Upper lobe of left lung (tissue), 6 donors: ENCODE results near the gene GON4L. TPM values are rescaled to one million over a fixed set of nuclear protein-coding genes. Genes with fewer than 3 reads are reported as not detected.
"Not testable (repeated sequence)": the region's sequence is repeated elsewhere in the genome, so short reads cannot be mapped to it uniquely, and the experiment has no call there.

Experiments used
- ATAC-seq, 2 donors: fragments of 200-7000 bp; cut with Tn5 transposase; one replicate each; pipeline ENCODE4 v1.9.1; 2022; ENCODE audit warnings: mild to moderate bottlenecking in 2 of 2, moderate library complexity in 2 of 2; ENCODE audit not compliant: low FRiP score in 2 of 2
- DNase-seq, 2 donors: peaks; one replicate each; pipeline ENCODE4 v3.0.0-alpha.2; 2019 to 2020
- H3K27ac ChIP-seq, 4 donors: fragments of 200-600 bp; sonication (generic); one replicate each; pipeline ENCODE4 v1.5.1; 2016 to 2019
- H3K27me3 ChIP-seq, 4 donors: fragments of 200-600 bp; sonication (generic); one replicate each; pipeline ENCODE4 v1.5.1; 2017 to 2019
- H3K36me3 ChIP-seq, 4 donors: fragments of 200-600 bp; sonication (generic); one replicate each; pipeline ENCODE4 v1.5.1; 2016 to 2019
- H3K4me1 ChIP-seq, 4 donors: fragments of 200-600 bp; sonication (generic); one replicate each; pipeline ENCODE4 v1.5.1; 2018 to 2019
- H3K4me3 ChIP-seq, 4 donors: fragments of 200-600 bp; sonication (generic); one replicate each; pipeline ENCODE4 v1.5.1; 2017 to 2019; ENCODE audit warnings: mild to moderate bottlenecking in 2 of 4, moderate library complexity in 1 of 4
- H3K9me3 ChIP-seq, 4 donors: fragments of 200-600 bp; sonication (generic); one replicate each; pipeline ENCODE4 v1.5.1; 2018 to 2019
- EP300 ChIP-seq, 4 donors: sonication (generic); formaldehyde crosslinking; IDR thresholded peaks; one replicate each; pipeline ENCODE4 v1.5.1; 2017; ENCODE audit warnings: antibody characterized with exemption in 4 of 4, control low read depth in 2 of 4
- POLR2A ChIP-seq, 4 donors: fragments of 450-650 bp; IDR thresholded peaks; one replicate each; pipeline ENCODE4 v1.5.1; 2016 to 2017; ENCODE audit warnings: antibody characterized with exemption in 4 of 4, mild to moderate bottlenecking in 2 of 4
- POLR2AphosphoS5 ChIP-seq, 2 donors: sonication (generic); formaldehyde crosslinking; IDR thresholded peaks; one replicate each; pipeline ENCODE4 v1.5.1; 2017; ENCODE audit warnings: antibody characterized with exemption in 2 of 2
- WGBS, 2 donors: methylation state at CpG; one replicate each; pipeline ENCODE4 v1.1.5; 2017 to 2018; 5-methylcytosine and 5-hydroxymethylcytosine counted together
- total RNA-seq, 6 donors: library from RNA; depleted of rRNA in 4 of 6; stranded (reverse); fragments of >200 nt in 4 of 6; gene quantifications; one replicate each; pipeline versions ENCODE4 v1.1.0 to v1.2.1, GENCODE V29; 2016 to 2021
- TF ChIP-seq, protein P1 (sequence below), 6 experiments: fragments of 450-650 bp in 4 of 6; fragments of 200-600 bp in 2 of 6; sonication (generic) in 2 of 6; IDR thresholded peaks; one replicate each; pipeline ENCODE4 v1.5.1; 2016 to 2019; ENCODE audit warnings: antibody characterized with exemption in 6 of 6
- donor health status: DM: no; HTN: no; CAD: no; lungs with moderate emphysema.
- donor health status: DM: no; HTN: yes; CAD: no; lungs with severe emphysema.

Gene GON4L
- total RNA-seq, 6 donors from 2014 or later, result 28.9 to 160 (median 46.3) TPM

DNA sequence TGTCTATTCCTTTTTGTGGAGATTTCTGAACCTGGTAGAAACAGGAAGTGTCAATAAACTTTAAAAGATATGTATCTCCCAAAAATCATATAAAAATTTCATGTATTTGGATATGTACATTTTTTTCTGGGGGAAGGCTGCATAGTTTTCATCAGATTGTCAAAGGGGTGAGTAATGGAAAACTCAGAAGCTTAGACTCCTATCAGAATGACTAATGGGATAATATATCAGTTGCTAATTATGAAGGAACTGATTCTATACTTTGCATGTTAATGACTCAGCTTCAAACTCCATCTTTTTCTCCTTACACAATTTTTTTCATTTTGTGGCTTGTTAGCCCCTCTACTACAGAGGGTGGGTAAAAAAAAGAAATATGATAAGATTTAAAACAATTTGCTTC is 55.9 kb downstream of the GON4L start:
- DNase-seq, result no peak
- no peaks in the 10 kb centered on the region for H3K27me3 ChIP-seq
- H3K9me3 ChIP-seq, result no peaks in the 10 kb centered on the region
- no peak overlapping the region for H3K27ac ChIP-seq
- no peak for ATAC-seq
- H3K4me1 ChIP-seq, result no peaks in the 10 kb centered on the region
- no peak overlapping the region for H3K4me3 ChIP-seq
- TF ChIP-seq POLR2A (IDR thresholded peaks at IDR 0.05) (no peak), EP300 (IDR thresholded peaks at IDR 0.05) (no peak), POLR2AphosphoS5 (IDR thresholded peaks at IDR 0.05) (no peak)
- TF ChIP-seq, protein P1, sequence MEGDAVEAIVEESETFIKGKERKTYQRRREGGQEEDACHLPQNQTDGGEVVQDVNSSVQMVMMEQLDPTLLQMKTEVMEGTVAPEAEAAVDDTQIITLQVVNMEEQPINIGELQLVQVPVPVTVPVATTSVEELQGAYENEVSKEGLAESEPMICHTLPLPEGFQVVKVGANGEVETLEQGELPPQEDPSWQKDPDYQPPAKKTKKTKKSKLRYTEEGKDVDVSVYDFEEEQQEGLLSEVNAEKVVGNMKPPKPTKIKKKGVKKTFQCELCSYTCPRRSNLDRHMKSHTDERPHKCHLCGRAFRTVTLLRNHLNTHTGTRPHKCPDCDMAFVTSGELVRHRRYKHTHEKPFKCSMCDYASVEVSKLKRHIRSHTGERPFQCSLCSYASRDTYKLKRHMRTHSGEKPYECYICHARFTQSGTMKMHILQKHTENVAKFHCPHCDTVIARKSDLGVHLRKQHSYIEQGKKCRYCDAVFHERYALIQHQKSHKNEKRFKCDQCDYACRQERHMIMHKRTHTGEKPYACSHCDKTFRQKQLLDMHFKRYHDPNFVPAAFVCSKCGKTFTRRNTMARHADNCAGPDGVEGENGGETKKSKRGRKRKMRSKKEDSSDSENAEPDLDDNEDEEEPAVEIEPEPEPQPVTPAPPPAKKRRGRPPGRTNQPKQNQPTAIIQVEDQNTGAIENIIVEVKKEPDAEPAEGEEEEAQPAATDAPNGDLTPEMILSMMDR (IDR thresholded peaks at IDR 0.05), result no peak
- H3K36me3 ChIP-seq, result peaks cover 31 to 84% (median 58%) of the 10 kb centered on the region in 4 donors

DNA sequence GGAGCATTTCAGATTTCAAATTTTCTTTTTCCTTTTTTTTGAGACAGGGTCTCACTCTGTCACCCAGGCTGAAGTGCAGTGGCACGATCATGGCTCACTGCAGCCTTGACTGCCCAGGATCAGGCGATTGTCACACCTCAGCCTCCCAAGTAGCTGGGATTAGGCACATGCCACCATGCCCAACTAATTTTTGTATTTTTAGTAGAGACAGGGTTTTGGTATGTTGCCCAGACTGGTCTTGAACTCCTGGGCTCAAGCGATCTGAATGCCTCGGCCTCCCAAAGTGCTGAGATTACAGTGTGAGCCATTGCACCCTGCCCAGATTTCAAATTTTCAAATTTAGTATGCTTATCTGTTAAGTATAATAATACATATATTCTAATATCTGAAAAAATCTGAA is 61.4 kb downstream of the GON4L start:
- DNase-seq, H3K4me3 ChIP-seq, H3K9me3 ChIP-seq, H3K27me3 ChIP-seq, ATAC-seq: not testable (repeated sequence)
- peak overlapping the region in 1 of 4 donors; percentile 19 for H3K27ac ChIP-seq
- H3K4me1 ChIP-seq, result peaks cover 0 to 10% (median 3%) of the 10 kb centered on the region in 4 donors
- WGBS, 2 donors, result 92 to 94% methylated on average over 4 of the region's 4 CpGs
- H3K36me3 ChIP-seq, result peaks cover 32 to 82% (median 47%) of the 10 kb centered on the region in 4 donors

DNA sequence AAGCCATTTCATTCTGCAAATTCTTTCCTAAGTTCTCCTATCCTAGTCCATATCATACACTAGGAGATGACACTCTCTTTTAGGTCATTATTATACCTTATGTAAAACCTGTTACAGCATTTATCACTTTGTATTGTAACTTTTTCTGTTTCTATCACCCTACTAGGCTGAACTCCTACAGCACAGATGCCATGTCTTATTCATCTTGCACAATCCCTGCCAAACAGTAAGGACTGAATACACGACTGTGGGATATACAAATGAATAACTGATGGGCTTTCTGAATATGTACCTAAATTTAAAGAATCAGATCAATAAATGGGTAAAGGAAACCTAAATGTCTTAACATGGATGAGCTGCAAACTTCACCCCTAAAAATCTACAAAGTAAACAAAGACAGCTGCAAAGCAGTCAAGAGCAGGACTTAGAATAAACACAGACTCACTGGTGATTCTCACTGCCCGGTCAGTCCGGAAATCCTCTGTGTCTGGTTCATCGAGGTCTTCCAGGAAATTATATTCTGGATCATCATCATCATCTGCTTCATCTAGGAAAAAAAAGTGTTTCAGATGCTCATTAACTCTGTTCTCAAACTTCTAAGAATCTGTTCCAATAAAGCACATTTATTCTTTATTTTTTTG is 62.3 kb downstream of the GON4L start:
- no peaks in the 10 kb centered on the region for H3K27me3 ChIP-seq
- no peak overlapping the region for H3K4me3 ChIP-seq
- H3K27ac ChIP-seq, result no peak overlapping the region
- TF ChIP-seq POLR2A (IDR thresholded peaks at IDR 0.05) (no peak), POLR2AphosphoS5 (IDR thresholded peaks at IDR 0.05) (no peak), EP300 (IDR thresholded peaks at IDR 0.05) (no peak)
- TF ChIP-seq, protein P1 (IDR thresholded peaks at IDR 0.05), result no peak
- ATAC-seq (no peak), DNase-seq (no peak)
- no peaks in the 10 kb centered on the region for H3K9me3 ChIP-seq
- WGBS, 2 donors, result 43 to 64% methylated on average over 4 of the region's 4 CpGs
- H3K36me3 ChIP-seq, result peaks cover 29 to 82% (median 43%) of the 10 kb centered on the region in 4 donors
- H3K4me1 ChIP-seq, result peaks cover 0 to 10% (median 3%) of the 10 kb centered on the region in 4 donors

DNA sequence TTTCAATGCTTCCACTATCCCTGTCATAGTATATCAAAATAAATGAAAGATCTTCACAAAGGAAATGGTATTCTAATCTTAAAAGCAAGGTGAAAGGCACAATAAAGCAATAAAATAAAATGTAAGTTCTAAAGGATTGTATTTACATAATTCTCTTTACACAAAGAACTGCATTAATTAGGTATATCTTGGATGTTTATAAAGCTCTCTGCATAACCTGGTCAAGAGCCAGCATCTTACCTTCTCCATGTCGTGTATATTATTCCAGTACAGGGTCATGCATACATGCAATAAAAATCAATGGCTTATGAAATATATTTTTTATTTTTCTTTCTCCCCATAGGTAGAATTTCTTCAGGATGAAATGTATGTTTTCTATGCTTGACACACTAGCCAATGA is 63.8 kb downstream of the GON4L start:
- no peak for ATAC-seq
- no peak overlapping the region for H3K4me3 ChIP-seq
- peaks cover 0 to 10% (median 3%) of the 10 kb centered on the region in 4 donors for H3K4me1 ChIP-seq
- no peak overlapping the region for H3K27ac ChIP-seq
- TF ChIP-seq, protein P1 (IDR thresholded peaks at IDR 0.05), result no peak
- TF ChIP-seq EP300 (IDR thresholded peaks at IDR 0.05) (no peak), POLR2A (IDR thresholded peaks at IDR 0.05) (no peak), POLR2AphosphoS5 (IDR thresholded peaks at IDR 0.05) (no peak)
- peaks cover 29 to 75% (median 37%) of the 10 kb centered on the region in 4 donors for H3K36me3 ChIP-seq
- DNase-seq, result no peak
- no peaks in the 10 kb centered on the region for H3K9me3 ChIP-seq
- H3K27me3 ChIP-seq, result no peaks in the 10 kb centered on the region
- 91 to 96% methylated on average over 1 of the region's 1 CpG for WGBS, 2 donors

DNA sequence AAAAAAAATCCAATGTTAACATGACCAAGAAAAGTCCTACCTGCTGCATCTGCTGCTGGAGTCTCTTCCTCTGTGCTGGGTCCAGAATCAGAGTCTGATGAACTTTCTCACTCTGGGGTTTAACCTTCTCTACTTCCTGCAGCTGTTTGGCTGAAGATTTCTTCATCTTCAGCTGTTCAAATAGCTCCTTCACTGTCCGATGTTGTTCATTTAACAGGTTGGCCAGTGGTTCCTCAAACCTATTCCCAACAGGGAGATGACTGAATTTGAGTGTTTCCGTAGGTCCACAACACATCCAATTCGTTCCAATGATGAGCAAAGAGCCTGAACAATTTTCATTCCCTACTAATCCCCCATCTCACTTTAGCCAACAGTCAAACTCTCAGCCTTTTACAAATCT is 79.4 kb downstream of the GON4L start:
- TF ChIP-seq POLR2AphosphoS5 (IDR thresholded peaks at IDR 0.05) (no peak), POLR2A (IDR thresholded peaks at IDR 0.05) (no peak), EP300 (IDR thresholded peaks at IDR 0.05) (no peak)
- TF ChIP-seq, protein P1 (IDR thresholded peaks at IDR 0.05), result no peak
- Histone ChIP-seq H3K4me1 (no peaks in the 10 kb centered on the region), H3K27ac (no peak overlapping the region), H3K27me3 (no peaks in the 10 kb centered on the region), H3K9me3 (no peaks in the 10 kb centered on the region), H3K36me3 (peaks cover 10 to 89% (median 30%) of the 10 kb centered on the region in 4 donors), H3K4me3 (no peak overlapping the region)
- WGBS, 2 donors, result 86 to 96% methylated on average over 3 of the region's 3 CpGs
- ATAC-seq (no peak), DNase-seq (no peak)
